ENCODE data around the gene NOD1.
"Not testable (repeated sequence)": the region's sequence is repeated elsewhere in the genome, so short reads cannot be mapped to it uniquely, and the experiment has no call there.

Gene NOD1

GRCh38 chr7:30412782-30413504, 65.6 kb downstream of the NOD1 start:
- no peak for DNase-seq (ENCODE audit: low read depth in 3 of 3)

- no peak for DNase-seq (ENCODE audit: low read depth in 3 of 3)
These were observed 66.7 kb downstream of the NOD1 start for GRCh38 chr7:30411897-30412296.

- no peak for DNase-seq (ENCODE audit: low read depth in 3 of 3)
These were observed 67.4 kb downstream of the NOD1 start for GRCh38 chr7:30411173-30411572.

DNA sequence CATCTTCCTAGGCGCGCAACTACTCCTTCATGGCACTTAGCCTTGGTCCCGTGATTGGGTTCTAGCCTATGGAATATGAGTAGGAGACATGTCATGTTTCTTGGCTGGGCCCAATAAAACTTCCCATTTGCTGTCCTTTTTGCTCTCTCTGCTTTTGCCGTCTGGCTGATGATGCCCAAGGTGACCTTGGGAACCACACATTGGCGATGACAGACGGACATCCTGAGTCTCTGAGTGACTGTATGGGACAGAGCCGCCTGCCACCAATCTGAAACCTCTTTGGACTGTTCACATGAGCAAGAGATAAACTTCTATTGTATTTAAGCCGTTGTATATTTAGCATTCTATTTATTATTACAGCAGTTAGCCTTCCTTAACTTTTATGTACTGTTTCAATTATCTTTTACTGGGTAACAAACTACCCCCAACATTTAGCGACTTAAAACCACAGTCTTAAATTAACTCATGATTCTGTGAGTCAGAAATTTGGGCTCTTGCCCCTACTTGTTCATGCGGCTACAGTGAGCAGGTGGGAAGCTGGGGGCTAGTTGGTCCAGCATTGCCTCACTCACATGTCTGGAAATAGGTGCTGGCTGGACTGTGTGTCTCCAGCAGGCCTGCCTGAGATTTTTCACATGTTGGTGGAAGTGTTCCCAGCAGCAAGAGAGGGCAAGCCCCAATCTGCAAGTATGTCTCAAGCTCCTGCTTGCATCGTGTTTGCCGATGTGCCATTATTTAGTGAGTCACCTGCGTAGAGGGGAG, 71.7 kb downstream of the NOD1 start:
- DNase-seq (ENCODE audit: low read depth in 3 of 3), result no peak

DNA sequence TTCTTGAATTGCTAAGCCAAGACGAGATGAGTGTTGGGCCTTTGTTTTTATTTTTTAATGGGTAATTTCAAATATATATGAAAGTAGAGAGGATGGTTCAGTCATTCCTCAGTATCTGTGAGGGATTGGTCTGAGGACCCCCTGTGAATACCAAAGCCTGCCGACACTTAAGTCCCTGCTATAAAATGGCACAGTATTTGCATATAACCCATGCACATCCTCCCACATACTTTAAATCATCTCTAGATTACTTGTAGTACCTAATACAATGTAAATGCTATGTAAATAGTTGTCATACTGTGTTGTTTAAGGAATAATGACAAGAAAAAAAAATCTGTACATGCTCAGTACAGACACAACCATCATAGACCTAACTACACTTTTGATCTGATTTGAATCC, 73.4 kb downstream of the NOD1 start:
- no peak for DNase-seq (ENCODE audit: low read depth in 3 of 3)

- DNase-seq (ENCODE audit: low read depth in 3 of 3), result no peak
These were observed 75.1 kb downstream of the NOD1 start for GRCh38 chr7:30403477-30403876.

DNA sequence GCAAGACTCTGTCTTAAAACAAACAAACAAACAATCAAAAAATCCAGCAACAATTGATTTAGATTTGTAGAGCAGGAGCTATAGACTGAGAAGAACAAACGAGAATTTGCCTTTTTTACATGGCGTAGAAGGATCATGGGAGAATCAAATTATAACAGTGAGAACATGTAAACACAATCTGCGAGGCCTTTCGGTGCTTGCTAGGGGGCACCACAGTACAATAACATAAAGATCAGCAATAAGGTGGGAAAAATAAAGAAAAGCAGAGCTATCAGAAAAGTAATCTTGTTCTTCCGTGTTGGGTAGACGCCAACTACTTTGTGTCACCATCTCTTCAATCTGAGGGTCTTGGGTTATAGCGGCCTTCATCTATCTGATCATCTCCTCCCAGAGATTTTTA, 82.2 kb downstream of the NOD1 start:
- no peak for DNase-seq (ENCODE audit: low read depth in 3 of 3)

DNA sequence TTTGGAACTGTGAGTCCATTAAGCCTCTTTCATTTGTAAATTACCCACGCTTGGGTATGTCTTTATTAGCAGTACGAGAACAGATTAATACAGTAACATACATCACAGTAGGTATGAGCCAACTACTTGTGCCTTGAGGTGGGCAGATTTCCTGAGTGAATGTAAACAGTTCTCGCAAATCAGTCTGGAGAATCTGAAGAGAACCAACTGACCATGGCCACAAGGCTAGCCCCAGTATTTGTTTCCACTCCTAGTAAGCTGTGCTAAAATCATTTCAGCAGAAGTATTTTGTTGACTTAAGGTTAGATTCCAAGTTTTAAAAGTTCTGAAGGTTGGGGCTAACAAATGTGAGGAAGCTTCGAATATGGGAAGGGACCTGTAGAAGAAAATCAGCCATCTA, 82.9 kb downstream of the NOD1 start:
- DNase-seq (ENCODE audit: low read depth in 3 of 3), result no peak

GRCh38 chr7:30391806-30392205, 86.8 kb downstream of the NOD1 start:
- no peak for DNase-seq (ENCODE audit: low read depth in 3 of 3)

DNA sequence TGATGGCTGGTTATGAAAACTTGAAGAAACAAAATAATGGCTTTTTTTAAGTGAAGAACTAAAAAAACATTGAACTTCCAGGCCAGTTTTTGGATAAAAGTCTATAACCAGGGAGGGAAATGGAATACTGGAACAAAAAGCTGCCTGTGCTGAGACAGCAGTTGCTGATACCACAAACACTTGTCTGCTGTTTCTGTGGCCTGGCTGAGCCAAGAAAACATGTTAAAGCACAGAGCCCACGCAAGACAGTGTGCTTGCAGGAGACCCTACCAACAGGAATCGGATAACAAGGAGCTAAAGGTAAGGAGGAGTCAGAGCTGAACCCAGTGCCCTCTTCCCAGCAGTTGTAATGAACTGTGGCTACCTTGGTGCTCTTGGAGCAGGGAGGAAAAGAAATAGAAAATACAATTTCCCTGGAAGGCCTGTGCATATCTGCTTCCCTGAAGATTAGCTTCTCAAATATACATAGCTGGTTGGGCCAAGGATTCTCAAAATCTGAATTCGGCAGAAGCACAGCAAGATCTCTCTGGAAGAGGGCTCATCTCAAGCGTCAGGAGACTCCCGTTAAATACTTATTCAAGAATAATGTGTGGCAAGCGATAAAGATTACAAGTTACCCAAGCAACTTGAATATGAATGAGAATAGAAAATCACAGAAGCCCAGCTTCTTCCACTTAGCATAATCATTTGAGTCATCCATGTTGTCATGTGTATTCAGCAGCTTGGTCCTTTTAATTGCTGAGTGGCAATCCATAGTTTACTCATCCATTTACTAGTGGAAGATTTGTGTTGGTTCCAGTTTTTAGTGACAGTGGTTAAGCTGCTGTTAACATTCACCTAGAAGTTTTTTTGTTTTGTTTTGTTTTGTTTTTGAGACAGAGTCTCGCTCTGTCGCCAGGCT, 87.6 kb downstream of the NOD1 start:
- no peak for DNase-seq (ENCODE audit: low read depth in 3 of 3)

DNA sequence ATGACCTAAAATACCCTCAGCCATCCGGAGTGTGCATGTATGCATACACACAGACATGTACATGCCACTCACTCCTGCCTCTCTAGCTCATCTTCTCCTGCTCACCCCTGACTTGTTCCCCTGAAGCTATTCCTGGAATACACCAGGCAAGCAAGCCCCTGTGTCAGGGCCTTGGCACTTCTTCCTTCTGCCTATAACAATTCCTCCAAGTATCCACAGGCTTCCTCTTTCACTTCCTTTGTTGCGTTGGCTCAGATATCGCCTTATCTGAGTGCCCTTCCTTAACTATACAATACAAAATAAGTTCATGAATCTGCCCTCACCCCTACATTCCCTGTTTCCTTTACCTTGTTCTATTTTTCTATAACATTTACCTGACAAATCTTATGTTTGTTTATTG, 88.8 kb downstream of the NOD1 start:
- DNase-seq (ENCODE audit: low read depth in 3 of 3), result no peak

DNA sequence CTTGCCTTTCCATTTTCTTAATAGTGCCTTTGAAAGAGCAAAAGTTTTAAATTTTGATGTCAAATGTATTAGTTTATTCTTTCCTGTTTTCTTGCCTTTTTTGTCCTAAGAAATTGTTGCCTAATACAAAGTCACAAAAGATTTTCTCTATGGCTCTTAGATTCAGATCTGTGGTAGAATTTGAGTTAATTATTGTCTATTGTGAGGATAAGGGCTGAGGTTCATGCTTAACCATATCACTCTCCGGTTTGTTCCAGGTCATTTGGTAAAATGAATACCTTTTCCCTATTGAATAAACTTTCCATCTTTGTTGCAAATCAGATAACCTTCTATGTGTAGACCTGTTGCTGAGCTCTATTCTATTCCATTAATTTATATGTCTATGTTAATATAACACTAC, 96.0 kb downstream of the NOD1 start:
- DNase-seq (ENCODE audit: low read depth in 3 of 3), result no peak

GRCh38 chr7:30380824-30381223, 97.8 kb downstream of the NOD1 start:
- DNase-seq (ENCODE audit: low read depth in 3 of 3), result not testable (repeated sequence)

DNA sequence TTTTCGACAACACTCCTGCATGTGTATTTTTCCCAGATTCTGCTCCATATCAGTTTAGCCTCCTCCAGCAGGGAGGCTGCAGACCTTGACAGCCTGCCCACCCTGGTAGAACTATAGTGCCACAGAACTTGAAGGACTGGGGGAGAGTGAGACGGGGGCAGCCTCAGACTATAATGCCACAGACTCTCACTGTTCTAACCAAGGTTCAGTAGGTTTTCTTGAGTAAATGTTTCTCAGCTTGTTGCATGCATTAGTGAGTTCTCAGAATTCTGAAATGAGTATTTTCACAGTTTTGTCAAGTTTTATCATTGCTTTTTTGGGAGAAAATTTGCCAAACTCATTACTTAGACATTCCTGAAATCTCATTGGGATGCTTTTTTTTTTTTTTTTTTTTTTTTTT, 98.3 kb downstream of the NOD1 start:
- DNase-seq (ENCODE audit: low read depth in 3 of 3), result no peak

- DNase-seq (ENCODE audit: low read depth in 3 of 3), result no peak
These were observed 98.8 kb downstream of the NOD1 start for GRCh38 chr7:30379741-30380140.

DNA sequence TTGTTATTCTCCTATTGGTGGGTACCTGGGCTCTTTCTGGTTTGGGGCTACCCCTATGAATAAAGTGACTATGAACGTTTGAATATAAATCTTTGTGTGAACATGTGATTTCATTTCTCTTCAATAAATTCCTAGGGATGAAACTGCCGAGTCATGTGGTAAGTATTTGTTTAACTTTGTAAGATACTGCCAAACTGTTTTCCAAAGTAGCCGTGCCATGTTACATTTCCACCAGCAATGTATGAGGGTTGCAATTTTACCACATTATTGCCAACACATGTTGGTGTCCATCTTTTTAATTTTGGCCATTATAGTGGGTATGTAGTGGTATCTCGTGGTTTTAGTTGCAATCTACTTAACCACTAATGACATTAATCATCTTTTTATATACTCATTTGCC, 99.5 kb downstream of the NOD1 start:
- DNase-seq (ENCODE audit: low read depth in 3 of 3), result no peak

GRCh38 chr7:30378275-30378674, 100.3 kb downstream of the NOD1 start:
- DNase-seq (ENCODE audit: low read depth in 3 of 3), result no peak
